GM18861 (cell line): Measurements from ENCODE around the gene ECM2.

Experiments
- ATAC-seq: cut with Tn5 transposase; IDR thresholded peaks from one replicate; pipeline ENCODE4 v1.9.1; 2021; ENCODE audit not compliant: unreplicated experiment

The ECM2 gene

GRCh38 chr9:92527832-92528521, 7.8 kb downstream of the ECM2 start:
- ATAC-seq, result no peak

- ATAC-seq, result no peak
Observed at GRCh38 chr9:92527291-92527828, 8.4 kb downstream of the ECM2 start.

GRCh38 chr9:92525306-92525705, 10.5 kb downstream of the ECM2 start:
- ATAC-seq, result no peak

GRCh38 chr9:92524881-92525280, 10.9 kb downstream of the ECM2 start:
- no peak for ATAC-seq

GRCh38 chr9:92522983-92523970, 12.5 kb downstream of the ECM2 start:
- ATAC-seq, result no peak

GRCh38 chr9:92520837-92521236, 15.0 kb downstream of the ECM2 start:
- no peak for ATAC-seq

- no peak for ATAC-seq
Observed at GRCh38 chr9:92518199-92518598, 17.6 kb downstream of the ECM2 start.

- no peak for ATAC-seq
Observed at GRCh38 chr9:92517046-92517445, 18.7 kb downstream of the ECM2 start.

GRCh38 chr9:92516521-92516920, 19.3 kb downstream of the ECM2 start:
- ATAC-seq, result no peak

GRCh38 chr9:92514635-92515034, 21.2 kb downstream of the ECM2 start:
- no peak for ATAC-seq

- ATAC-seq, result no peak
Observed at GRCh38 chr9:92513349-92513748, 22.4 kb downstream of the ECM2 start.

GRCh38 chr9:92512622-92513021, 23.2 kb downstream of the ECM2 start:
- ATAC-seq, result no peak

GRCh38 chr9:92510747-92511146, 25.0 kb downstream of the ECM2 start:
- ATAC-seq, result no peak

- ATAC-seq, result no peak
Observed at GRCh38 chr9:92509050-92509449, 26.7 kb downstream of the ECM2 start.

GRCh38 chr9:92508018-92508820, 27.6 kb downstream of the ECM2 start:
- no peak for ATAC-seq

GRCh38 chr9:92507496-92507895, 28.3 kb downstream of the ECM2 start:
- ATAC-seq, result no peak

- ATAC-seq, result no peak
Observed at GRCh38 chr9:92507005-92507404, 28.8 kb downstream of the ECM2 start.

GRCh38 chr9:92506184-92506857, 29.5 kb downstream of the ECM2 start:
- ATAC-seq, result no peak

GRCh38 chr9:92504881-92505280, 30.9 kb downstream of the ECM2 start:
- no peak for ATAC-seq

- ATAC-seq, result no peak
Observed at GRCh38 chr9:92503156-92503555, 32.6 kb downstream of the ECM2 start.
